Panc1 (cell line): ENCODE data around the gene HAUS6. TPM values are rescaled to one million over a fixed set of nuclear protein-coding genes. Genes with fewer than 3 reads are reported as not detected.

Source experiments
- ATAC-seq: fragments of 200-7000 bp; cut with Tn5 transposase; 2 replicates; pipeline ENCODE4 v1.9.1; 2020; ENCODE audit warnings: mild to moderate bottlenecking, moderate library complexity
- BruUV-seq: library from RNA; stranded (reverse); fragments of 400-500 nt; replicated peaks from 2 replicates; lab custom pipeline; 2021; lab: Mats Ljungman, UMichigan
- CTCF ChIA-PET: fragments of 300-600 bp; sonication (Branson Sonifier 250); formaldehyde crosslinking; loops from one replicate; lab custom pipeline; 2022; ENCODE audit warnings: antibody characterized with exemption; lab: Charles Lee
- POLR2A ChIA-PET: fragments of 300-600 bp; sonication (Branson Sonifier 250); formaldehyde crosslinking; loops from one replicate; lab custom pipeline; 2022; ENCODE audit warnings: antibody characterized with exemption; lab: Charles Lee
- DNase-seq: peaks from one replicate; pipeline ENCODE4 v3.0.0-alpha.2; 2010; ENCODE audit warnings: low read depth, low spot score
- H3K27ac ChIP-seq: 2 replicates; pipeline ENCODE4 v1.5.1; 2011; ENCODE audit warnings: mild to moderate bottlenecking, low read length, inconsistent platforms
- H3K27me3 ChIP-seq: fragments of 200-500 bp; sonication (Bioruptor generic); 2 replicates; pipeline ENCODE4 v1.6.0; 2014; ENCODE audit warnings: low read length, inconsistent platforms; ENCODE audit not compliant: control insufficient read depth, insufficient read depth
- H3K36me3 ChIP-seq: fragments of 200-500 bp; sonication (Bioruptor generic); 2 replicates; pipeline ENCODE4 v1.5.1; 2014; ENCODE audit warnings: inconsistent platforms, mild to moderate bottlenecking, low read length, moderate library complexity; ENCODE audit not compliant: control insufficient read depth, insufficient read depth
- H3K4me1 ChIP-seq: 2 replicates; pipeline ENCODE4 v1.5.1; 2011; ENCODE audit warnings: inconsistent platforms, mild to moderate bottlenecking, low read length, moderate library complexity; ENCODE audit not compliant: control insufficient read depth, insufficient read depth
- H3K4me3 ChIP-seq, 2 experiments: 2 replicates each; pipeline ENCODE4 v1.5.1; 2011 to 2012; ENCODE audit warnings: low read depth in 2 of 2, low read length in 2 of 2, mild to moderate bottlenecking in 2 of 2, inconsistent platforms in 1 of 2, moderate library complexity in 1 of 2
- H3K9me3 ChIP-seq: fragments of 200-500 bp; sonication (Bioruptor generic); 2 replicates; pipeline ENCODE4 v1.5.1; 2014; ENCODE audit warnings: low read depth, mild to moderate bottlenecking, inconsistent platforms, low read length, moderate library complexity; ENCODE audit not compliant: control insufficient read depth, insufficient read depth
- CTCF ChIP-seq: fragments of 450-650 bp; IDR thresholded peaks from 2 replicates; pipeline ENCODE4 v1.5.1; 2017; ENCODE audit warnings: mild to moderate bottlenecking
- POLR2AphosphoS5 ChIP-seq: IDR thresholded peaks from 2 replicates; pipeline ENCODE4 v1.6.1; 2012; ENCODE audit warnings: mild to moderate bottlenecking, low read depth, low read length, moderate library complexity
- REST ChIP-seq, 2 experiments: IDR thresholded peaks; 2 replicates each; pipeline ENCODE4 v1.6.1; 2011 to 2012; ENCODE audit warnings: low read depth in 2 of 2, control low read depth in 1 of 2, low read length in 1 of 2, mild to moderate bottlenecking in 1 of 2, moderate library complexity in 1 of 2; ENCODE audit not compliant: insufficient read depth in 1 of 2
- SIN3A ChIP-seq: IDR thresholded peaks from 2 replicates; pipeline ENCODE4 v1.6.1; 2012; ENCODE audit warnings: low read depth, mild to moderate bottlenecking, low read length, moderate library complexity, borderline replicate concordance; ENCODE audit not compliant: insufficient read depth
- TCF7L2 ChIP-seq: IDR thresholded peaks from 2 replicates; pipeline ENCODE4 v1.6.1; 2011; ENCODE audit warnings: mild to moderate bottlenecking, low read depth, low read length, inconsistent platforms
- in situ Hi-C: cut with HindIII; loops from 2 replicates; pipeline ENCODE4 v1.10.0; 2016; ENCODE audit warnings: low sequenced_read_pairs, low pct_unique_long_range_greater_than_20kb
- intact Hi-C: fragments of 100-400 bp; cut with micrococcal nuclease; formaldehyde crosslinking; loops from one replicate; pipeline ENCODE4 v1.10.0; 2022; ENCODE audit not compliant: unreplicated experiment
- total RNA-seq: library from RNA; stranded (reverse); gene quantifications from one replicate; pipeline ENCODE4 v1.2.1, GENCODE V29; 2021; ENCODE audit not compliant: unreplicated experiment

Gene HAUS6
- total RNA-seq, 1 experiment from 2014 or later: 9.3 TPM

DNA sequence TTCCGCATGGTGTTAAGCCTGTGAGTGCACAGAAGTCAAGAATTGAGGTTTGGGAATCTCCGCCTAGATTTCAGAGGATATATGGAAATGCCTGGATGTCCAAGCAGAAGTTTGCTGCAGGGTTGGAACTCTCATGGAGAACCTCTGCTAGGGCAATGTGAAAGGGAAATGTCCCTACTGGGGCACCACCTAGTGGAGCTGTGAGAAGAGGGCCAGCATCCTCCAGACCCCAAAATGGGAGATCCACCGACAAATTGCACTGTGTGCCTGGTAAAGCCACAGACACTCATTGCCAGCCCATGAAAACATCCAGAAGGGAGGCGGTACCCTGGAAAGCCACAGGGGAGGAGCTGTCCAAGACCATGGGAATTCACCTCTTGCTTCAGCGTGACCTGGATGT lies 66.1 kb downstream of the HAUS6 start:
- H3K9me3 ChIP-seq: no peaks in the 10 kb centered on the region
- no peaks in the 10 kb centered on the region for H3K27me3 ChIP-seq
- no peak for TF ChIP-seq TCF7L2
- TF ChIP-seq CTCF: no peak
- no peak for TF ChIP-seq REST (IDR thresholded peaks at IDR 0.05; ENCODE audit: insufficient read depth in 1 of 2, low read depth in 2 of 2, low read length in 1 of 2)
- no peak for TF ChIP-seq SIN3A
- no peak for TF ChIP-seq POLR2AphosphoS5
- no peaks in the 10 kb centered on the region for H3K4me1 ChIP-seq
- in situ Hi-C loops (no loop called here), intact Hi-C loops (no loop called here)
- ATAC-seq (no peak), DNase-seq (no peak)
- no TSS peak for BruUV-seq
- no peak overlapping the region for H3K4me3 ChIP-seq
- no peaks in the 10 kb centered on the region for H3K36me3 ChIP-seq
- ChIA-PET CTCF (no interaction called here), POLR2A (no interaction called here)
- no peak overlapping the region for H3K27ac ChIP-seq

GRCh38 chr9:19033015-19033414 lies 69.7 kb downstream of the HAUS6 start, which contains the start of gene SAXO1:
SAXO1 (minus strand) TSS chr9:19033209; CDS start chr9:19032908, 301 bp downstream.
- Histone ChIP-seq H3K36me3 (no peaks in the 10 kb centered on the region), H3K9me3 (no peaks in the 10 kb centered on the region), H3K4me1 (no peaks in the 10 kb centered on the region), H3K4me3 (no peak within 1 kb of the TSS), H3K27me3 (no peaks in the 10 kb centered on the region), H3K27ac (no peak within 1 kb of the TSS)
- no TSS peak for BruUV-seq
- no peak for ATAC-seq
- in situ Hi-C loops: no loop called here
- ChIA-PET CTCF (no interaction called here), POLR2A (no interaction called here)
- intact Hi-C loops: no loop called here
- TF ChIP-seq CTCF: no peak
- no peak for TF ChIP-seq SIN3A
- no peak for TF ChIP-seq REST (IDR thresholded peaks at IDR 0.05; ENCODE audit: insufficient read depth in 1 of 2, low read depth in 2 of 2, low read length in 1 of 2)
- TF ChIP-seq TCF7L2: no peak
- TF ChIP-seq POLR2AphosphoS5: no peak
- DNase-seq: no peak
